Rectal smooth muscle tissue (tissue), 1 donor: ENCODE measurements around the gene TMEM35B.

Experiments
- H3K27ac ChIP-seq: one replicate; pipeline ENCODE4 v1.7.0; 2013; ENCODE audit warnings: low read depth, low read length, inconsistent platforms
- H3K27me3 ChIP-seq: one replicate; pipeline ENCODE4 v1.7.0; 2013; ENCODE audit warnings: low read length; ENCODE audit not compliant: control insufficient read depth, insufficient read depth
- H3K36me3 ChIP-seq: one replicate; pipeline ENCODE4 v1.7.0; 2013; ENCODE audit warnings: low read length; ENCODE audit not compliant: control insufficient read depth, insufficient read depth
- H3K4me1 ChIP-seq: one replicate; pipeline ENCODE4 v1.7.0; 2013; ENCODE audit warnings: low read length; ENCODE audit not compliant: control insufficient read depth, insufficient read depth
- H3K4me3 ChIP-seq: one replicate; pipeline ENCODE4 v1.7.0; 2013; ENCODE audit warnings: low read length
- H3K9ac ChIP-seq: one replicate; pipeline ENCODE4 v1.7.0; 2013; ENCODE audit warnings: low read length

Gene TMEM35B

GRCh38 chr1:34984793-34985608 is at the start of gene TMEM35B:
Gene TMEM35B, minus strand, starts transcription at chr1:34985347. Its CDS starts 42 bp downstream, at chr1:34985305.
- peak within 1 kb of the TSS; percentile 91 for H3K4me3 ChIP-seq
- no peaks in the 10 kb centered on the region for H3K27me3 ChIP-seq
- H3K36me3 ChIP-seq: no peaks in the 10 kb centered on the region
- peak within 1 kb of the TSS; percentile 94 for H3K27ac ChIP-seq
- peaks cover 5% of the 10 kb centered on the region for H3K4me1 ChIP-seq
- H3K9ac ChIP-seq: peak within 1 kb of the TSS; percentile 88

- Histone ChIP-seq H3K27ac (no peak overlapping the region), H3K9ac (no peak overlapping the region), H3K36me3 (no peaks in the 10 kb centered on the region), H3K27me3 (no peaks in the 10 kb centered on the region), H3K4me1 (peaks cover 9% of the 10 kb centered on the region), H3K4me3 (no peak overlapping the region)
These were observed 48.2 kb upstream of the TMEM35B start for GRCh38 chr1:35033346-35033745.

- no peaks in the 10 kb centered on the region for H3K36me3 ChIP-seq
- H3K4me1 ChIP-seq: peaks cover 9% of the 10 kb centered on the region
- H3K27ac ChIP-seq: peak overlapping the region; percentile 22
- peak overlapping the region; percentile 61 for H3K4me3 ChIP-seq
- no peak overlapping the region for H3K9ac ChIP-seq
- no peaks in the 10 kb centered on the region for H3K27me3 ChIP-seq
These were observed 47.2 kb upstream of the TMEM35B start for GRCh38 chr1:35032384-35032739.

GRCh38 chr1:35030756-35031446 is 45.8 kb upstream of the TMEM35B start:
- peak overlapping the region; percentile 99 for H3K27ac ChIP-seq
- H3K36me3 ChIP-seq: no peaks in the 10 kb centered on the region
- peaks cover 9% of the 10 kb centered on the region for H3K4me1 ChIP-seq

GRCh38 chr1:35030338-35030737 is 45.2 kb upstream of the TMEM35B start:
- Histone ChIP-seq H3K36me3 (no peaks in the 10 kb centered on the region), H3K27me3 (no peaks in the 10 kb centered on the region), H3K4me3 (peak overlapping the region; percentile 100), H3K9ac (no peak overlapping the region), H3K4me1 (peaks cover 9% of the 10 kb centered on the region), H3K27ac (no peak overlapping the region)

More at GRCh38 chr1:35030756-35031446, 45.8 kb upstream of the TMEM35B start:
- Histone ChIP-seq H3K9ac (peak overlapping the region; percentile 95), H3K4me3 (peak overlapping the region; percentile 100), H3K27me3 (no peaks in the 10 kb centered on the region)

- no peak overlapping the region for H3K27ac ChIP-seq
- peak overlapping the region; percentile 100 for H3K4me3 ChIP-seq
- H3K36me3 ChIP-seq: no peaks in the 10 kb centered on the region
- no peak overlapping the region for H3K9ac ChIP-seq
- no peaks in the 10 kb centered on the region for H3K27me3 ChIP-seq
- H3K4me1 ChIP-seq: peaks cover 9% of the 10 kb centered on the region
These were observed 44.6 kb upstream of the TMEM35B start for GRCh38 chr1:35029761-35030160.

- H3K4me1 ChIP-seq: no peaks in the 10 kb centered on the region
- H3K9ac ChIP-seq: no peak overlapping the region
- no peak overlapping the region for H3K27ac ChIP-seq
- H3K4me3 ChIP-seq: no peak overlapping the region
- no peaks in the 10 kb centered on the region for H3K27me3 ChIP-seq
- peaks cover 3% of the 10 kb centered on the region for H3K36me3 ChIP-seq
These were observed 31.3 kb upstream of the TMEM35B start for GRCh38 chr1:35016406-35016805.

GRCh38 chr1:35014486-35014885 is 29.3 kb upstream of the TMEM35B start:
- Histone ChIP-seq H3K4me1 (no peaks in the 10 kb centered on the region), H3K36me3 (peaks cover 7% of the 10 kb centered on the region), H3K9ac (no peak overlapping the region), H3K27ac (no peak overlapping the region), H3K27me3 (no peaks in the 10 kb centered on the region), H3K4me3 (no peak overlapping the region)

- Histone ChIP-seq H3K9ac (no peak overlapping the region), H3K27ac (no peak overlapping the region), H3K36me3 (peaks cover 16% of the 10 kb centered on the region), H3K4me3 (no peak overlapping the region), H3K4me1 (no peaks in the 10 kb centered on the region), H3K27me3 (no peaks in the 10 kb centered on the region)
These were observed 20.6 kb upstream of the TMEM35B start for GRCh38 chr1:35005711-35006110.

GRCh38 chr1:35001743-35002142 is 16.6 kb upstream of the TMEM35B start:
- Histone ChIP-seq H3K27ac (no peak overlapping the region), H3K36me3 (peaks cover 10% of the 10 kb centered on the region), H3K4me1 (no peaks in the 10 kb centered on the region), H3K4me3 (no peak overlapping the region), H3K9ac (no peak overlapping the region), H3K27me3 (no peaks in the 10 kb centered on the region)

GRCh38 chr1:34994878-34995277 is 9.7 kb upstream of the TMEM35B start:
- Histone ChIP-seq H3K4me3 (no peak overlapping the region), H3K4me1 (no peaks in the 10 kb centered on the region), H3K27ac (no peak overlapping the region), H3K27me3 (no peaks in the 10 kb centered on the region), H3K36me3 (peaks cover 2% of the 10 kb centered on the region), H3K9ac (no peak overlapping the region)

GRCh38 chr1:34988581-34988980 is 3.4 kb upstream of the TMEM35B start:
- Histone ChIP-seq H3K4me3 (no peak overlapping the region), H3K27ac (no peak overlapping the region), H3K27me3 (no peaks in the 10 kb centered on the region), H3K36me3 (peaks cover 2% of the 10 kb centered on the region), H3K4me1 (peaks cover 5% of the 10 kb centered on the region), H3K9ac (no peak overlapping the region)
